Effector memory CD8-positive, alpha-beta T cell (primary cell): ENCODE measurements around the gene MRPL43.

Experiments used
- ATAC-seq: fragments of 150-1000 bp; cut with Tn5 transposase; replicated peaks from 2 replicates; pipeline ENCODE4 v1.10.0; 2021; ENCODE audit warnings: mild to moderate bottlenecking, moderate library complexity
- DNase-seq, 3 experiments: peaks; one replicate each; pipeline ENCODE4 v3.0.0; 2021
- H3K27ac Mint-ChIP-seq, 2 donors: one replicate each; pipeline ENCODE4 v1.8.0; 2022; ENCODE audit warnings: mild to moderate bottlenecking in 2 of 2, mixed read lengths in 2 of 2, moderate library complexity in 2 of 2
- H3K27me3 Mint-ChIP-seq, 2 donors: one replicate each; pipeline ENCODE4 v1.8.0; 2022; ENCODE audit warnings: mixed read lengths in 2 of 2
- H3K36me3 Mint-ChIP-seq: one replicate; pipeline ENCODE4 v1.8.0; 2022; ENCODE audit warnings: mild to moderate bottlenecking, moderate library complexity, mixed read lengths; ENCODE audit not compliant: insufficient read depth
- H3K4me1 Mint-ChIP-seq, 2 donors: one replicate each; pipeline ENCODE4 v1.8.0; 2022; ENCODE audit warnings: low read depth in 2 of 2, mixed read lengths in 2 of 2
- H3K4me3 Mint-ChIP-seq, 2 donors: one replicate each; pipeline ENCODE4 v1.8.0; 2022; ENCODE audit warnings: mild to moderate bottlenecking in 2 of 2, mixed read lengths in 2 of 2, moderate library complexity in 2 of 2
- H3K9me3 Mint-ChIP-seq, 2 donors: one replicate each; pipeline ENCODE4 v1.8.0; 2022; ENCODE audit warnings: mixed read lengths in 2 of 2

The MRPL43 gene

GRCh38 chr10:100993986-100994708, 6.8 kb upstream of the MRPL43 start:
- peaks cover 17 to 21% of the 10 kb centered on the region in 2 donors for H3K4me1 Mint-ChIP-seq
- no peaks in the 10 kb centered on the region for H3K9me3 Mint-ChIP-seq
- no peaks in the 10 kb centered on the region for H3K27me3 Mint-ChIP-seq
- peak overlapping the region in 1 of 2 donors; percentile 36 for H3K27ac Mint-ChIP-seq
- ATAC-seq (no peak), DNase-seq (no peak)
- H3K36me3 Mint-ChIP-seq, result peaks cover 23% of the 10 kb centered on the region
- H3K4me3 Mint-ChIP-seq, result no peak overlapping the region

- Mint-ChIP-seq H3K36me3 (peaks cover 23% of the 10 kb centered on the region), H3K9me3 (no peaks in the 10 kb centered on the region), H3K27ac (no peak overlapping the region), H3K4me3 (no peak overlapping the region), H3K27me3 (no peaks in the 10 kb centered on the region), H3K4me1 (peaks cover 25 to 29% of the 10 kb centered on the region in 2 donors)
- DNase-seq (no peak), ATAC-seq (no peak)
Measured at GRCh38 chr10:100989088-100989487, 1.8 kb upstream of the MRPL43 start.

- Mint-ChIP-seq H3K9me3 (no peaks in the 10 kb centered on the region), H3K4me3 (peak overlapping the region; percentile 91 to 93), H3K36me3 (peaks cover 23% of the 10 kb centered on the region), H3K27me3 (no peaks in the 10 kb centered on the region), H3K4me1 (peaks cover 27 to 31% of the 10 kb centered on the region in 2 donors), H3K27ac (peak overlapping the region; percentile 88 to 94)
- DNase-seq (no peak), ATAC-seq (no peak)
Measured at GRCh38 chr10:100988166-100988565, 869 bp upstream of the MRPL43 start.

GRCh38 chr10:100987685-100988049, 370 bp upstream of the MRPL43 start:
- Mint-ChIP-seq H3K4me3 (peak overlapping the region; percentile 91 to 93), H3K4me1 (peaks cover 27 to 31% of the 10 kb centered on the region in 2 donors), H3K36me3 (peaks cover 20% of the 10 kb centered on the region), H3K27me3 (no peaks in the 10 kb centered on the region), H3K27ac (peak overlapping the region; percentile 88 to 94), H3K9me3 (no peaks in the 10 kb centered on the region)
- no peak for DNase-seq
- ATAC-seq, result peak; percentile 3

- ATAC-seq (no peak), DNase-seq (no peak)
- H3K36me3 Mint-ChIP-seq, result peaks cover 21% of the 10 kb centered on the region
- H3K9me3 Mint-ChIP-seq, result no peaks in the 10 kb centered on the region
- no peaks in the 10 kb centered on the region for H3K27me3 Mint-ChIP-seq
- peak overlapping the region; percentile 91 to 93 for H3K4me3 Mint-ChIP-seq
- peaks cover 27 to 31% of the 10 kb centered on the region in 2 donors for H3K4me1 Mint-ChIP-seq
- H3K27ac Mint-ChIP-seq, result peak overlapping the region; percentile 88 to 94
Measured at GRCh38 chr10:100986623-100986951, 710 bp downstream of the MRPL43 start.

GRCh38 chr10:100985336-100985735, 2.0 kb downstream of the MRPL43 start:
- H3K27me3 Mint-ChIP-seq, result no peaks in the 10 kb centered on the region
- peak overlapping the region; percentile 91 to 93 for H3K4me3 Mint-ChIP-seq
- H3K36me3 Mint-ChIP-seq, result peaks cover 22% of the 10 kb centered on the region
- DNase-seq (no peak), ATAC-seq (no peak)
- peak overlapping the region in 1 of 2 donors; percentile 51 for H3K27ac Mint-ChIP-seq
- peaks cover 27 to 28% of the 10 kb centered on the region in 2 donors for H3K4me1 Mint-ChIP-seq
- H3K9me3 Mint-ChIP-seq, result no peaks in the 10 kb centered on the region

GRCh38 chr10:100984672-100985177, 2.6 kb downstream of the MRPL43 start:
- H3K27me3 Mint-ChIP-seq, result no peaks in the 10 kb centered on the region
- H3K9me3 Mint-ChIP-seq, result no peaks in the 10 kb centered on the region
- no peak overlapping the region for H3K4me3 Mint-ChIP-seq
- H3K27ac Mint-ChIP-seq, result no peak overlapping the region
- H3K4me1 Mint-ChIP-seq, result peaks cover 27 to 28% of the 10 kb centered on the region in 2 donors
- peaks cover 22% of the 10 kb centered on the region for H3K36me3 Mint-ChIP-seq
- no peak for DNase-seq
- ATAC-seq, result no peak

- Mint-ChIP-seq H3K4me1 (peaks cover 27 to 28% of the 10 kb centered on the region in 2 donors), H3K4me3 (no peak overlapping the region), H3K9me3 (no peaks in the 10 kb centered on the region), H3K27ac (no peak overlapping the region), H3K36me3 (peaks cover 22% of the 10 kb centered on the region), H3K27me3 (no peaks in the 10 kb centered on the region)
- DNase-seq (no peak), ATAC-seq (no peak)
Measured at GRCh38 chr10:100983868-100984671, 3.2 kb downstream of the MRPL43 start.

- H3K4me3 Mint-ChIP-seq, result no peak overlapping the region
- H3K9me3 Mint-ChIP-seq, result no peaks in the 10 kb centered on the region
- H3K27me3 Mint-ChIP-seq, result no peaks in the 10 kb centered on the region
- H3K36me3 Mint-ChIP-seq, result peaks cover 22% of the 10 kb centered on the region
- ATAC-seq (no peak), DNase-seq (no peak)
- H3K27ac Mint-ChIP-seq, result no peak overlapping the region
- H3K4me1 Mint-ChIP-seq, result peaks cover 27 to 28% of the 10 kb centered on the region in 2 donors
Measured at GRCh38 chr10:100982916-100983830, 4.1 kb downstream of the MRPL43 start.

GRCh38 chr10:100981178-100981772, 6.0 kb downstream of the MRPL43 start:
- ATAC-seq (no peak), DNase-seq (no peak)
- H3K36me3 Mint-ChIP-seq, result peaks cover 22% of the 10 kb centered on the region
- no peaks in the 10 kb centered on the region for H3K9me3 Mint-ChIP-seq
- peaks cover 11 to 14% of the 10 kb centered on the region in 2 donors for H3K4me1 Mint-ChIP-seq
- no peaks in the 10 kb centered on the region for H3K27me3 Mint-ChIP-seq
- H3K4me3 Mint-ChIP-seq, result no peak overlapping the region
- no peak overlapping the region for H3K27ac Mint-ChIP-seq

GRCh38 chr10:100980711-100981110, 6.6 kb downstream of the MRPL43 start:
- H3K36me3 Mint-ChIP-seq, result peaks cover 22% of the 10 kb centered on the region
- no peaks in the 10 kb centered on the region for H3K9me3 Mint-ChIP-seq
- DNase-seq (no peak), ATAC-seq (no peak)
- no peak overlapping the region for H3K4me3 Mint-ChIP-seq
- H3K4me1 Mint-ChIP-seq, result peaks cover 11 to 12% of the 10 kb centered on the region in 2 donors
- H3K27ac Mint-ChIP-seq, result no peak overlapping the region
- H3K27me3 Mint-ChIP-seq, result no peaks in the 10 kb centered on the region

GRCh38 chr10:100980311-100980710, 7.0 kb downstream of the MRPL43 start:
- Mint-ChIP-seq H3K36me3 (peaks cover 19% of the 10 kb centered on the region), H3K27me3 (no peaks in the 10 kb centered on the region), H3K27ac (no peak overlapping the region), H3K4me3 (no peak overlapping the region), H3K9me3 (no peaks in the 10 kb centered on the region), H3K4me1 (peaks cover 8 to 11% of the 10 kb centered on the region in 2 donors)
- no peak for ATAC-seq
- DNase-seq, result no peak

- peaks cover 7 to 9% of the 10 kb centered on the region in 2 donors for H3K4me1 Mint-ChIP-seq
- DNase-seq (no peak), ATAC-seq (no peak)
- H3K36me3 Mint-ChIP-seq, result peaks cover 19% of the 10 kb centered on the region
- no peak overlapping the region for H3K4me3 Mint-ChIP-seq
- no peaks in the 10 kb centered on the region for H3K27me3 Mint-ChIP-seq
- H3K9me3 Mint-ChIP-seq, result no peaks in the 10 kb centered on the region
- no peak overlapping the region for H3K27ac Mint-ChIP-seq
Measured at GRCh38 chr10:100979791-100980272, 7.5 kb downstream of the MRPL43 start.
